Measurements from ENCODE around the gene SLFNL1.

GRCh38 chr1:41024953-41025352 is 3.4 kb upstream of the SLFNL1 start:
- TF ChIP-seq EZH2 (IDR thresholded peaks at IDR 0.05; ENCODE audit: insufficient read depth, poor library complexity, severe bottlenecking) (no peak), EZH2phosphoT487 (IDR thresholded peaks at IDR 0.05; ENCODE audit: insufficient read depth, low read depth) (no peak)
